C4-2B (cell line): ENCODE results near the gene SP100.
"Not testable (repeated sequence)": the region's sequence is repeated elsewhere in the genome, so short reads cannot be mapped to it uniquely, and the experiment has no call there.

ENCODE experiments used
- H3K27ac ChIP-seq: fragments of 450-650 bp; 2 replicates; pipeline ENCODE4 v1.5.1; 2017
- CTCF ChIP-seq: fragments of 450-650 bp; conservative IDR thresholded peaks from 2 replicates; pipeline ENCODE4 v1.5.1; 2017; ENCODE audit warnings: mild to moderate bottlenecking
- ZFX ChIP-seq: fragments of 450-650 bp; IDR thresholded peaks from 2 replicates; pipeline ENCODE4 v1.6.1; 2017

The SP100 gene

GRCh38 chr2:230422149-230422548, 6.1 kb downstream of the SP100 start:
- TF ChIP-seq CTCF (peak; percentile 26), ZFX (no peak)
- no peak overlapping the region for H3K27ac ChIP-seq

- TF ChIP-seq ZFX (no peak), CTCF (no peak)
- H3K27ac ChIP-seq: no peak overlapping the region
Measured at GRCh38 chr2:230423851-230424458, 8.0 kb downstream of the SP100 start.

GRCh38 chr2:230425377-230425776, 9.4 kb downstream of the SP100 start:
- no peak overlapping the region for H3K27ac ChIP-seq
- TF ChIP-seq ZFX: no peak
- no peak for TF ChIP-seq CTCF

GRCh38 chr2:230429513-230429912, 13.5 kb downstream of the SP100 start:
- H3K27ac ChIP-seq: no peak overlapping the region
- no peak for TF ChIP-seq ZFX
- TF ChIP-seq CTCF: no peak

GRCh38 chr2:230430957-230431910, 15.2 kb downstream of the SP100 start:
- no peak overlapping the region for H3K27ac ChIP-seq
- TF ChIP-seq ZFX (no peak), CTCF (no peak)

- TF ChIP-seq CTCF: no peak
- no peak for TF ChIP-seq ZFX
- no peak overlapping the region for H3K27ac ChIP-seq
Measured at GRCh38 chr2:230434677-230435324, 18.8 kb downstream of the SP100 start.

- no peak overlapping the region for H3K27ac ChIP-seq
- no peak for TF ChIP-seq ZFX
- TF ChIP-seq CTCF: no peak
Measured at GRCh38 chr2:230435431-230435830, 19.4 kb downstream of the SP100 start.

- not testable (repeated sequence) for H3K27ac ChIP-seq
Measured at GRCh38 chr2:230439121-230439520, 23.1 kb downstream of the SP100 start.
